NCI-H1930 (cell line): ENCODE measurements around the gene DNAJC11.
"Not testable (repeated sequence)": the region's sequence is repeated elsewhere in the genome, so short reads cannot be mapped to it uniquely, and the experiment has no call there.

Source experiments
- DNase-seq, 2 experiments: peaks; one replicate each; lab custom pipeline; 2025; lab: John Stamatoyannopoulos, UW

DNAJC11 gene

DNA sequence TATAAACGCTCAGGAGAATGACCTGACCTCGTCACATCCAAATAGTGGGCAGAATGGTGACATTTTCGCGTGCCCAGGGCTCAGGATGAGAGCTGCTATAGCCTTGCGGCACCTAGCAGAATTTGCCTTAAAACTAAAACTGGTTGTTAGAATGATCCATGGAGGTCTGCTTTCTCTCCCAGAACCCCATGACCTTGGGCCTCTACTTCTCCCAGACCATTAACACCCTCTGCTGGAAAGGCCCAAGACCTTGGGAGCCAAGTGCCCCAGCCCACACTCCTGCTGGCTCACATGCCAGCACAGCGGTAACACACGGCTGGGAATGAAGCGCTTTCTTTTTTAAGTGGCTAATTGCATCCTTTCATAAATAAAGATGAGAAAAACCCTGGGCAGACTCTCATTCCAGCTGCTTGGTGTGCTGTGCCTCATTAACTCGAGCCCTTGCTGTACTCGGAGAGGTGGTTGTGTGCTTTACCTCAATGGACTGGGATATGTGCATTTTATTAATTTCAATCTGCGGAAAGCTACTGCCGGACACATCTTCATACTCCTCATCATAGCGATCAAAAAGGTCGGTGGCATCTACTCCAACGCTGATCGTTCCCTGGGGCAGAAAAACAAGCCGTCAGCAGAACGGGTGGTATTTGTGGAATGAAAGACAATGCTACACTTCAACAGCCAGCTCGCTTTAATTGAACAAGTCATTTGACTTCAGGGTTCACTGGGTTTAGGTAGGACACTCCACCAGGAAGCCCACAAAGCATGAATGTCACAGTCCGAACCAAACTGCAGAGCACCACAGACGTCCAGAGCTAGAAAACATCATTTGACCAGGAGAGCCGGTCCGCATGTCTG, 48.0 kb downstream of the DNAJC11 start:
- DNase-seq, result no peak

DNA sequence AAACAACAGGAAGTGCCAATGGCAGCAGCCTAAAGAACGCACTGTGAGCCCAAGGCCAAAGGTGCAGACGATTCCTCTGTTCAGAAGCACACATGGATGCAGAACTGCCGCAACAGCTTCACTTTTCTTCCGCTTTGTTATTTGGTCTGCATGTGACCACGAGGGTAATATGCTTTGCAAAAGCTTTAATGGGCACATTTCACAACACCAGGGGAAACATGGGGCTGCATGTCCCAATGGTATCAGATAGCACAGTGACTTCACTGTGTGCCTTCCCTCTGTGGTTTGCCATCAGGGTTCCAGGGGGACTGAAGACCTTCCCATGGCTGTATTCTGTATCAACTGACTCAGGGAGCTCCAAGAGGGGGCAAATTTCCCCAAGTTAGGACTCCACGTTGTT, 48.6 kb downstream of the DNAJC11 start:
- DNase-seq, result no peak

DNA sequence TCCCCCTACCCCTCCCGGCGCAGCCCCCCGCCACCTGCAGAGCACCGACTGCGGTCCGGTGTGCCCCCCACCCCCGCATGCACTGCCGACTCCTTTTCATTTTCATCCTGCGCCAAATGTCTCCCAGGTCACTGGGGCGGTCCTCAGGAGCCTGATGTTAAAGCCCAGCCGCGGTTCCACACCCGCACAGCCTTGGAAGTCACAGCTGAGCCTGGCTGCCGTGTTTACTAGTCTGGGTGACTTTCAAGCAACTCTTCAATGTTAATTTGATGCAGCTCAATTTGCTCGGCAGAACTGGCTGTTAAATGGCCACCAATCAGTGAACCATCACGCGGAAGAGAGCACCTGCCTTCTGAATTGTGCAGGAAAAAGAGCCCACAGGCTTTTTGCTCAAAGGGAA, 49.7 kb downstream of the DNAJC11 start:
- no peak for DNase-seq

DNA sequence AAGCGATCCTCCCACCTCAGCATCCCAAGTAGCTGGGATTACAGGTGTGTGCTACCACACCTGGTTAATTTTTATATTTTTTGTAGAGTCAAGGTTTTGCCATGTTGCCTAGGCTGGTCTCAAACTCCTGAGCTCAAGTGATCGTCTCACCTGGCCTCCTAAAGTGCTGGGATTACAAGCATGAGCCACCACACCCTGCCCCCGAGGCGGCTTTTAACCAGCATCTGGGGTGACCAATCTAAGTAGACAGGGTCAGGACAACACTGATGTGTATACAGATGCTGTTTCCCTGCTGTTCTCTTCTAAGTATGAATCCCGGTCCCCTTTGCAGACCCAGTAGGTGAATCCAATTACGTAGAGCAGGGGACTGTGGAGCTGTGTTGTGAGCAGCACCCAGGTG, 53.1 kb downstream of the DNAJC11 start:
- no peak for DNase-seq

DNA sequence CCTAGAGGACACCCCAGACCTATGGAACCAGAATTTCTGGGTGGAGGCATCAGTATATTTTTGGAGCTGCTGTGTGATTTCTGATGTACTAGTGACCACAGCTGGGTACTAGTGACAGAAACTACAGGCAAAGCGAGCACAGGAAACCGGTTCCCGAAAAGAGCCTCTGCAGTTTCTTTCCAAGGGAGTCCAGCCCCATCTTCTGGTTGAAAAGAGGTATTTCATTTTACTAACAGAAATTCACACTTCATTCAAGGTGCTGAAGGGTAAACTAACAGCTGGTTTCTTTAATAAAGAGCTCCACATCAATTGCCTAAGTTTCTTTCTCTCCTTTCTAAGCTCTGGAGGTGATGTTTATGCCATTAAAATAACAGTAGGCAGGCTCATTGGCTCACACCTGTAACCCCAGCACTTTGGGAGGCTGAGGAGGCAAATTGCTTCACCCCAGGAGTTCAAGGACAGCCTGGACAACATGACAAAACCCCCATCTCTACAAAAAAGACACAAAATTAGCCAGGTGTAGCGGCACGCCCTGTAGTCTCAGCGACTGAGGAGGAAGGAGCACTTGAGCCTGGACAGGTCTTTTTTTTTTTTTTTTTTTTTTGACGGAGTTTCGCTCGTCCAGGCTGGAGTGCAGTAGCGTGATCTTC, 55.0 kb downstream of the DNAJC11 start:
- no peak for DNase-seq

DNA sequence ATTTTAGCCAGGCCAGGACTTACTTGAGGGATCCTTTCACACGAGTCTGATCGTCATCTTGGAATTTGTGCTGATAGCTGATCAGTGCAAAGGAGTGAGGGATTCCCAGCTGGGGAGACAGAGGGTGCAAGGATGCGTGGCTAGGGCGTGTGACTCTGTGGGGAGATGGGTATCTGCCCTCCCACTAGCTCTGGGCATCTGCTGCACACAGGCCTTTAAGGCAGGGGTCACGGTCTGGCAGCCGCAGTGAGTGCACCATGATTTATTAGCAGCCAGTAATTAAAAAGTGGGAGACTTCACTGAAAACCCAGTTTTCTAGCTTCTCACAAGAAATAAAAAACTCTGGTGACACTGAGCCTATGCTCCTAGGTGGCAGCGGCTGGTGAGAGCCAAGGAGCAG, 56.6 kb downstream of the DNAJC11 start:
- no peak for DNase-seq

DNA sequence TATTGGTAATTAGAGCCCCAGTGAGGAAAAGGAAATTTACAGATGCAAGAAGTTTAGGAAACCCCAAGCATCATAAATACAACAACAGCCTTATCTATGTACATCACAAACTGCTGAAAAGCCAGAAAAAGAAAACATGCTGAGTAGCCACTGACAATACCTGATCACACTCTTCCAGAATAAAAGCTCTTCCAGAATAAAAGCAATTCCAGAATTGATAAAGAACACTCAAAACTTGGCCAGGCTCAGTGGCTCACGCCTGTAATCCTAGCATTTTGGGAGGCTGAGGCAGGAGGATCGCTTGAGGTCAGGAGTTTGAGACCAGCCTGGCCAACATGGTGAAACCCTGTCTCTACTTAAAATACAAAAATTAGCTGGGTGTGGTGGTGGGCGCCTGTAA, 60.7 kb downstream of the DNAJC11 start:
- not testable (repeated sequence) for DNase-seq

DNA sequence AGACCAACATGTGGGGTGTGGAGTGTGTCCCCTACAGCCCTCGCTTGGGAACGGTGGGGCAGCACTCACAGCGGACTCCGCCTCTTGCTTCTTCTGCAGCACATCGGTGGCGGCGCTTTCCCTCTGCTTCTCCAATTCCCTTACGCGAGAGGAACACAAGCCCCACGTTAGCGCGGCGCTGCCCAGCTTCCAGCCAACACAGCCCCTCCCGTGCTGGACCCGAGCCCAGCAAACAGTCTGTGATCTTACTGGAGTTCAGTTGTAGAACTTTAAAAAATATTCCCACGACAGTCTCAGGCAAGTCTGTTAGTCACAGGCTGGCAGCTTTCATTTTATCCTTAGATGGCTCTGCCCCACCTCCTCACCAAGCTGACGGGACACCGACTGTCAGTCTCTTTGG, 63.4 kb downstream of the DNAJC11 start:
- DNase-seq, result no peak

DNA sequence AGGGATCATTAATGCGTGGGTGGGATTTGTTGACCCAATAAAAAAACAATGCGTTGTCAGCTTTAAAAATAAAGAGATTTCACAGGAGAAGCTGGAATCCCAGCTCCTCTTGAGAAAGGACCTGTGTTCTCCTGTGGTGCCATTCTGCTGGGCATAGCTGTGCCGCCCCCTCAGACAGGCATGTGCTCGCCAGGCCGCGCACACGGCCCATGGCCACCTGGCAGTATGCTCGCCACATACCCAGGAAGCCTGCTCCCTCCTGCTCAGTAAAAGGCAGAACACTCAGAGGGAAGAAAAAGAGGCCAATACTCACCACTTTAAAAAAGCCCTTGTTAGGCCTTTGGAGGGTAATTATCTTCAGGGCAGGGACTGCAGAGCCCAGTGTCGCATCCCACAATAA, 63.8 kb downstream of the DNAJC11 start:
- DNase-seq, result no peak

DNA sequence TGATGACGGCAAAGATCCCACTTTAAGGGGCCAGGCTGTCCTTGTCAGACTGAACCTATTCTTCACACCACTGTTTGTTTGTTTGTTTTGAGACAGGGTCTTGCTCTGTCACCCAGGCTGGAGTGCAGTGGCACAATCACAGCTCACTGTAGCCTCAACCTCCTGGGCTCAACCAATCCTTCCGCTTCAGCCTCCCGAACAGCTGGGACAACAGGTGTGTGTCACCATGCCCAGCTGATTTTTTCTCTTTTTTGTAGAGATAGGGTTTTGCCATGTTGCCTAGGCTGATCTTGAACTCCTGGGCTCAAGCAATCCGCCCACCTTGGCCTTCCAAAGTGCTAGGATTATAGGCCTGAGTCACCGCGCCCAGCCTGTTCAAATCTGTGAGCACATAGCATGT, 64.8 kb downstream of the DNAJC11 start:
- not testable (repeated sequence) for DNase-seq

DNA sequence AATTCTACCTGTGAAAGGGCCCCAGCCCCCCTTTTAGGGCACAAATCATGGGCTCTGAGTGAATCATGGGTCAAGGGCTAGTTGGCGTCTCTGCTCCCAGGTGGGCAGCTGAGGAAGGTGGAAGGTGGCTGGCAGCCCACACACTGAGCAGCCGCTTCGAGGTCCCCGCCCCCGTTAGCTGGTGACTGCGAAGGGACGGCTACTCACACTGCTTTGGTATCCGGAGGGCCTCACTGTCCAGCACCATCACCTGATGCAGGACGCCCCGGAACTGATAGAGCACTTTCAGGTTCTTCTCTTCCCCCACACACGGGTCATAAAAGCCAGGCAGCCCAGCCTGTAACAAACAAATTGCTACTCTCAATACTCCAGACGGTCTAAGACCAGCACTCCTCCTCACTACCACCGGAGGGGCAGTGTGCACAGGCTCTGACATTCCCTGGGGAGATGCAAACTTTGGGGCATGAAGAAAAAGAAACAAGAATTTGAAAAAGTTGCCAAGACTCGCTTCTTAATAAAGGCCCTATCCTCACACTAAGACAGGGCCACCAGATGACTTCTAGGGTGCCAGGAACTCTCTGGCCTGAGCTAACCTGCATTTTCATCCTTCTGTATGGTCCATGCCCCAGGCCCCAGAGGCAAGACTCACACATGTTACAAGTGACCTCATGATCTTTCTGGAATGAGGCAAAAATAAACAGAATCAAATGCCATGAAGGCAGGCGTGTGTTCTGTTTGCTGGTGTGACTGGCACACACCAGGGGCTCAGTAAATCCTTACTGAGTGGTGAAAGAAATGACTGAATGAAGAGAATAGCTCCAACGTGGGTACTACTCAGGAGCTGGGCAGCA, 65.5 kb downstream of the DNAJC11 start:
- DNase-seq, result no peak

DNA sequence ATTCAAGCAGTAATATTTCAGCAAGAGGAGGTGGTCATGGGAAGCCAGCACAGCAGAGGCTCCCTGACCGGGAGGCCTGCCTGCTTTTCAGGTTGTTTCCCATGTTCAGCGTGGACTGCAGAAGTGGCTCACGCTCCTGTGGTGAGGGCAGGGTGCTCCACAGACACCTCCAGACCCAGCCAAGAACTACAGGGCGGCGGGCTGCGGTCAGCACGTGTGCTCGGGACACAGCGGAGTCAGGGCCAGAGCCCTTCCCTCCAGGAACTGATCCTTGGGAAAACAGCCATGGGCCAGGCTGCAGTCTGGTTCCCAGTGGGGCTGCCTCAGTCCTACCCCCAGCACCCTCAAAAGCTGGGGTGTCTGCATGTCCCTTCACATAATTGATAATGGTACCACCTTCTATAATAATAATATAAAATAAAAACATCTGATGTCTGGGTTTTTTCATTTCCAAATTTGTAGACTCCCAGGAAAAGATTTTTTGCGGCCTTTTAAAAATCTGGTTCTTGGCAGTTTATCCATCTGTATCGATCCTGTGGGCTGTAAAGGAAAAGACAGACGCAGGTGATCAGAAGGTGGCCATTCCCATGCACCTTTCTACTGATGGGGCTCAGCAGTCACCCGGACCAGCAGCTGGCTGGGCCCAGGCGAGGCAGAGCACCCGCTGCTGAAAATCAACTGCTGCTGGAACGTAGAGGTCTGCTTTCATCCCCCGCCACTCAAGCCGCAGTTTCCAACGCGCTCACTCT, 66.3 kb downstream of the DNAJC11 start:
- DNase-seq, result no peak

DNA sequence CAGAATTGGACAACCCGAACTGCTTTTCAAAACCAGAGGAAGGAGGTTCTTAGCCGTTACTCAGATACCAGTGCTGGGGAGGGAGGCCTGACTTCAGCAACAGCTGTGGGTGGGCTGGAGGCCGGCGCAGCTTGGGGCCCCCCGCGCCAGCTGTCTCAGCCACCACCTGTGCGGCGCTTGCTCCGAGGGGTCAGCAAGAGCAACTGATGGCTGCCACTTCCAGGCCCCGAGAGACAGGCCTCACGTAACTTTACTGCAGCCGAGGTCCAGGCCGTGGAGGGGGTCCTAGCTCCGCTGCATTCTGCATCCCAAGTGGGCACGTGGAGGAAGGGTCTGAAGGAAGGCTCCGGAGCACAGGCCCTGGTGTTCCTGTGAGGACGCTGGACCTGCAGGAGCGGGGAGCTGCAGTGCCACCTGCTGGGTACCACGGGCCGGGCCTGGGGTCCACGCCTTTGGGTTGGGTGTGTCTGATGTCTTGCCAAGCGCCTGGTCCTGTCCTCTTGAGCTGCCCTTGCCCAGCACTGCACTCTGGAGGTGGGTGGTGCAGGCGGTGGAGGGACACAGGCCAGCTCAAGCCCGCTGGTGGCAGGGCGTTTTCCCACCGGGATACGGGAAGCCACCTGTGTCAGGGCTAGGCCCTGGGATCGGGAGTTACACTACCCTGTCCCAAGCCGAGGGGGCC, 67.1 kb downstream of the DNAJC11 start:
- DNase-seq, result peak in 1 of 2 experiments; percentile 47

DNA sequence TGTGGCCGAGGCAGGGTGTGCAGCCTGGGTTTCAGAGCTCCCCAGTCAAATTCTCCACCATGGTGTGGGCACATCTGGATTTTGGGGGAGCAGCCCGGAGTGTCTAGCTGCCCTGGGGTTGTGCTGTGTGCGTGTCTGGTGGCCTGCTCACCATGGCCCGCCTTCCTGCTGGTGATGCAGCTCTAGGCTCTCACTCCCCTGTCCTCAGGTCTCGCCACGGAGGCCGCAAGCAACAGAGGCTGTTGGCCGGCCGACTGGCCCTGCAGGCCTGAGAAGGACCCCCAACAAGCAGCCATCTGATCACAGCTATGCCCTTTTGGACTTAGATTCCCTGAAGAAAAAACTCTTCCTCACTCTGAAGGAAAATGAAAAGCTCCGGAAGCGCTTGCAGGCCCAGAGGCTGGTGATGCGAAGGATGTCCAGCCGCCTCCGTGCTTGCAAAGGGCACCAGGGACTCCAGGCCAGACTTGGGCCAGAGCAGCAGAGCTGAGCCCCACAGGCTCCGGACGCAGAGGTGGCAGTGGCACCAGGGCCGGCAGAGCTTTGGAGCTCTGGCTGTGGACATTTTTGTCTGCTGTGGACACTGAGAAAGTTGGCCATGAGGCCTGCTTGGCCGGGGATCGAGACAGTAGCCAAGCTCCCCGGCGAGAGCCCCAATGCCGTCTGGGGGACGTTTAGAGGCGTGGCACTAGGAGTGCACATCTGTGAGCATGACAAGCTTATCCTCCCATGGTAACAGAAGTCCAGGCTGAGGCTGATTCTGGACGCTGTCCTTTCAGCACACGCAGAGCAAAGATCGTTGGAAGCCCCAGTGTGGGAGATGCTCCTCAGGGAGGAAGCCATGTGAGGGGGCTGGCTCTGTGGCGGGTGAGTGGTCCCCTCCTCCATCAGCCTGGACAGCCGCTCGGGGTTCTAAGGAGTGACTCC, 68.8 kb downstream of the DNAJC11 start:
- DNase-seq, result no peak

DNA sequence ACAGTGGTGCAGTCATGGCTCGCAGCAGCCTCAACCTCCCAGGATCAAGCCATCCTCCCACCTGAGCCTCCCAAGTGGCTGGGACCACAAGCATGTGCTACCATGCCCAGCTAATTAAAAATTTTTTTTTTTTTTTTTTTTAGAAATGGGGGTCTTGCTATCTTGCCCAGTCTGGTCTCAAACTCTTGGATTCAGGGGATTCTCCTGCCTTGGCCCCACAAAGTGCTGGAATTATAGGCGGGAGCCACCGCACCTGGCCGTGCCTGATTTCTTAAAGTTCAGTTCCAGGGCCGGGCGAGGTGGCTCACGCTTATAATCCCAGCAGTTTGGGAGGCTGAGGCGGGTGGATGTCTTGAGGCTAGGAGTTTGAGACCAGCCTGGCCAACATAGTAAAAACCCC, 70.6 kb downstream of the DNAJC11 start:
- DNase-seq, result no peak

DNA sequence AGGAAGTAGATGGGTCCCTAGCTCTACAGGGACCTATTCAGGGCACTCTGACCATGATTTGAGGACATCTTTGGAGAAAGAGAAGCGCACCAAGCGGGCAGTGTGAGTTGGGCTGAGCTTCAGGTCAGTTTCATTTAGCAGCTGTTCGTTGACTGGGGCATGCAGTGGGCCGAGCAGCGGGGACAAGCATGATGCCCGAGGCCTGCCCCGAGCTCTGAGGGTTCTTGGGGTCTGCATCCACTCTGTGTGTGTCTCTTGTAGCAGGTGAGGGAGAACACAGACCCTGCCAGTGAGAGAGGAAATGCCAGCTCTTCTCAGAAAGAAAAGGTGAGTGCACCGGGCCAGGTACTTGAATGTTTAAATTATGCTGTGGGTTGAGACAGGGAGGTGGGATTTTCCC, 71.6 kb downstream of the DNAJC11 start:
- DNase-seq, result no peak

DNA sequence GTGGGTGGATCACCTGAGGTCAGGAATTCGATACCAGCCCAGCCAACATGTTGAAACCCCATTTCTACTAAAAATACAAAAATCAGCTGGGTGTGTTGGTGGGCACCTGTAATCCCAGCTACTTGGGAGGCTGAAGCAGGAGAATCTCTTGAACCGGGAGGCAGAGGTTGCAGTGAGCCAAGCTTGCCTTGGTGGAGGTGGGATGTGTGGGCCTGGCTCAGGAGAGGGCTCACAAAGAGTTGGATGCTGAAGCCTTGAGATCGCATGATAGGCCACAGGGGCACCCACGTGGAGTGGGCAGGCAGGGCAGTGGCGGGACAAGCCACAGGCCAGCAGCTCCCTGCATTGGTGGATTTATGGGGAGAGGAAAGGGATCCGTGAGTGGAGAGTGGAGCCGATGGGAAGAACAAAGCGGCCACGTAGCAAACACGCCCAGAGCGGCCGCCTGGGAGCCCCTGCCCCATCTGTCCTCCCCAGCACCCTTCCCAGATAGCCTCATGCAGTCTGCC, 72.6 kb downstream of the DNAJC11 start:
- DNase-seq, result no peak

DNA sequence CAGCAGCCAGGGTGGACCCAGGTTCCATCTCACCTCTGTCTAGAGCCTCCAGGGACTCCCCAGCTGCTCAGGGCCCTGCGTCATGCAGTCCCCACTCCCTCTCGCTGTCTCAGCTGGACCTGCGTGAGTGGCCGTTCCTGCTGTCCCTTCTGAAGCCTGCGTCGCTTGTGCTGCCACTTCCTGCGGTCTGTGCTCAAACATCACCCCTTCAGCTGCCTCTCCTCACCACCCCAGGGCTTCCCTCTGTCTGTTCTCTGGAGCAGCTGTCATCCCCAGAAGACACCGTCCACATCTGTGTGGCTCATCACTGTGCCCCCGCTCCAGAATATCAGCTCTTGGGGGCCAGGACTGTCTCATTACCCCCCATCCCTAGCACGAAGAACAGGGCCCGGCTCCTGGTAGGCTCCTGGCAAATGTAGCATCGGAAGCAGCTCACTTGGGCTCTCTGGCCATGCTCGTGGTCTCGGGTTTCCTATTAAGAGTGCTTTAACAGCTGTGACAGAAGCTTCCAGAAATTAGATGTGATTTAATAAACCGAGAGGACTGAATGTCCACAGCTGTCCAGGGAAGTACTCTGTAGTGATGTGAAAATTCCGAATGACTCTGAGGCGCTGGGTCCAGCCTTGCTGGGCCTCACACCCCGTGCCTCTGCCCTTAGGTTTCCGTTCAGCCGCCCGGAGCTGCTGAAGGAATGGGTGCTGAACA, 73.6 kb downstream of the DNAJC11 start:
- DNase-seq, result no peak

DNA sequence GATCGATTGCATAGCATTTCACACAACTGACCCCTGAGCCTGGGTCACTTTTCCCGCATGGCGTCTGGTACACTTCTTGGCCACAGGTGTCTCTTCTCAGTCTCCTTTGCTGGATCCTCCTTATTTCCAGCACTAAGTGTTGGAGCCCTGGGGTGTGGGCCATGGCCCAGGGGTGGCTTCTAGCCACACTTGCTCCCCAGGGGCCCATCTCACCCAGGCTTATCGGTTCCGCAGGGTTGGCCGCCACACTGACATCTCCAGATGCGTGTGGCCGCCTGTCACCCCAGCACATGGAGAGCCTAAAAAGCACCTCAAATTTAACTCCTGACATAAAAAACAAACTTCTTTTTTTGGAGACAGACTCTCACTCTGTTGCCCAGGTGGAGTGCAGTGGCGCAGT, 74.6 kb downstream of the DNAJC11 start:
- DNase-seq, result no peak
